Muscle of back (tissue), 11 donors: Measurements from ENCODE around the gene AGPAT1. TPM values are rescaled to one million over a fixed set of nuclear protein-coding genes. Genes with fewer than 3 reads are reported as not detected.
"Not testable (repeated sequence)": the region's sequence is repeated elsewhere in the genome, so short reads cannot be mapped to it uniquely, and the experiment has no call there.

Experiments
- DNase-seq, 3 donors: peaks; one replicate each; pipeline versions ENCODE4 v3.0.0 to v3.0.0-alpha.2; 2013
- polyA plus RNA-seq, 10 donors: library from polyadenylated mRNA; unstranded; fragments of 120-200 nt; gene quantifications; one replicate each; pipeline ENCODE4 v1.2.1, GENCODE V29; 2013; ENCODE audit not compliant: insufficient read length in 10 of 10

The AGPAT1 gene
- polyA plus RNA-seq, 10 donors = 55.3 to 64.3 (median 59.1) TPM

DNA sequence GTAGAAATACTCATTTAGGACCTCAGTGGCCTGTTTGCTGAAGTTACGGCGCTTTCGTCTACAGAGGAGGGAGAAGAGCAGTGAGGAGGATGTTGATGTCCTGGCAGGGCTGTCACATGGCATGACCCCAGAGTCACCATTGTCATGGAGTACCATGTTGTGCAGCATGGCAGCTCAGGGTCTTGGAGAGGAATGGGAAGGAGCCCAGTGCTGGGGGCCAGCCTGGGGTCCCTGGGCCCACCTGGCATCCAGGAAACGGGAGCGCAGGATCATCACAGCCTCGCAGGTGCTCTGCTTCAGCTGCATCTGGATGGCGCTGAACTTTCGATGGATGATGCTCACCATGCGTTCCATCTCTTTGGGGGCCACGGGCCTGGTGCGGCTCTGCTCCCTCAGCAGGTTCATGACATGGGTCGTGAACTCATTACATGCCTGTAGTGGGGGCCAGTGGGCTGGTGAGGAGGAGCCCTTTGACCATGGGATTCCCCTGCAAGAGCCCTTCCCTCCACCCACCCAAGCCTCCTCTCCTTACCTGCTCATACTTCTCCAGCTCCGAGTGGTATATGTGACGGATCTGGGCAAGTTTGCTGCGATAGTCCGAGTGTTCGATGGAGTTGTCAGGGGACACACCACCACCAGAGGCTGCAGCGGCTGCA, 12.0 kb upstream of the AGPAT1 start:
- DNase-seq = not testable (repeated sequence)

DNA sequence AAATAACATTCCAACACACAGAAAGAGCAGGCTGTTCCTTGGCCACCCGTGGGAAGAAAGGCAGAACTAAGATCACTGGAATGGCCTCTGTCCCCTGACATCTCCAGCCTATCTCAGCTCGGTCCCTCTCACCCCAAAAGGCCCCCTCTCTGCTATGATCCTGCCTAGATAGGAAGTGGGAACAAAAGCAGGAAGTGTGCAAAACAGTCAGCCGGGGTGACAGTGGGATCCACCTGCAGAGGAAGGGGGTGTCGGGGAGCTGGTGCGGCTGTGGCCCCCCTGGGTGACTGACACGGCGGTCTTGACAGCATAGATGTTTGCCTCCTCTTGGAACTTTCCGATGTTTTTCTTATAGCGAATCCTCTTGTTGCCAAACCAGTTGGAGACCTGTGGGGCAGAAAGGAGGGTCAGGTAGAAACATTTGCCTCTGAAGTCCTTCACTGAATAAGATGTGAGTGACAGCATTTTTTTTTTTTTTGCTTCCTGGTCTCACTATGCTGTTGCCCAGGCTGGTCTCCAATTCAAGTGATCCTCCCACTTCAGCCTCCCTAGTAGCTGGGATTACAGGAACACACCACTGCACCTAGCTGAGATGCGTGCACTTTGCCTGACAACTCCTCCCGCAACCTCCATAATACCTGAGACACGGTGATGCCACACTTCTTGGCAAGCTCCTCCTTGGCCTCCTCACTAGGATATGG, 11.3 kb upstream of the AGPAT1 start:
- no peak for DNase-seq

DNA sequence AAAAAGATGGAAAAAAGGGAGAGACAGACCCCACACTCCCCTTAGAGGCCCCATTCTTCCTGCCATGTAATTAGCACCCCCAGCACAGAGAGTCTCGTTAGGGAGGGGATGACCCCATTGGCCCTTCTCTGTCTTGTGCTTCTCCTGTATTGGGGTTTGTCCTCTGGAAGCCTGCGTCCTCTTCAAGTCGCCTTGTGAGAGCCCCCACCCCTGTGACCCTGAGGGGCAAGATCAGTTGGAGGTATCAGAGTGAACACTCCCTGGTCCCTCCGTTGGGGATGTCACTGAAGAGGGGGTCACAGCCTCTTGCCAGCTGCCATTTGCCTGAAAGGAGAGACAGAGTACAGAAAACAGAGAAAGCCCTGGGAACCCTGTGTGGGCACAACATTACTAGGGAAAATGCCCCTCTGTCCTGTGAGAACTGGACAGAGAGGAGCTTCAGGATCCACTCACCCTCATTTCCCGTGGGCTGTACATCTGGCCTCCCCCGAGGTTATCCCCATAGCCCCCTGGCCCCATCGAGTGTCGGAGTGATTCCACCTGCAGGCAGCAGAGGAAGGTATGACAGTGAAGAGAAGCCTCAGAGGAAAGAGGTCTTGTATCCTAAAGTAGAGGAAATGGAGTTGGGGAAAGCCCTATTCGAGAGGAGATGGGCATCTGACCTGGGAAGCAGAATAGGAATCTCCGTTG, 10.4 kb upstream of the AGPAT1 start:
- not testable (repeated sequence) for DNase-seq

DNA sequence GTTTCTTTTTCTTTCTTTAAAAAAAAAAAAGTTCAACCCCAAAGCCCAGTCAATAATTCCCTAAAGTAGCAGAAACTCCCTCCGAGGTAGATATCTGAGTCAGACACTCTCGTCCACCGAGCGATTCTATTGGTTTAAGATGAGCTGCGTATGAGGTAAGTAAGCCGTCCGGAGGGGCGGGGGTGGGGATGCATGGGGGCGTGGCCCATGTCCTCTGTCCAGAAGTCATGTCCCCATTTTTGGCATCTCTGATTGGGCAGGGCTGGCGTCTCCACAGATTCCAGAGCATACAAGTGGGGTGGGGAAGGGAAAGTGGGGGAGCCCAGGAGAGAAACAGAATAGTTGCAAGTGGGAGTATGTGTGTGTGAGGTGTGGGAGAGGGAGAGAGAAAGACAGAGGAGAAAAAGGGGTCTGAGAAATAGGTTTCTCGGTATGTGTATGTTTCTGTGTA, 9.8 kb upstream of the AGPAT1 start:
- peak; percentile 53 to 74 (median 71) for DNase-seq

DNA sequence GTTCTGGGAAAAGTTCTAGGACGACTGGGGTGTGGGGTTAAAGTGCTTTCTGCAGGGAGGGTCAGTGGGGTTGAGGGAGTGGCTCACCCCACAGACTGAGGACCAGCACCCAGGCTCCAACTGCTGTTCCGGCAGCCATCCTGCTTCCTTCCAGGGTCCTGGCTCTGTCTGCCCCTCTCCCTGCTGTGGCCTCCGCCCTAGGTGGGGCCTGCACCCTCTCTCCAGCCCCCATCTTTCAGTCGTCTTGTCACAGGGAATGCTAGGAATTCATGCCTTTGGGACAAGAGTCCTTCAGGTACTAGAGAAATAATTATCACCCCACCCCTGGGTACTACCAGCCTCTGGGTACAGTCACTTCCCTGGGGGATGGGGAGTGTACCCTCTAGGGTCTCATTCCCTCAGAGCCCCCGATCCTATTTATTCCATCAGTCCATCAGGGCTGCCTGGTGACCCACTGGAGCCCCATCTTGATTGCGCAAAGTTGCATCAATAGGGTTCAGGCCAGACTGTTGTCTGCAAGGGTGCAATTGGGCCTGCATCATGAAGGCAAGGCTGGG, 8.3 kb upstream of the AGPAT1 start, which contains the start of gene AGER:
TSS of gene AGER (minus strand) at position 170 of the 557 bp plus-strand sequence. CDS start at position 139, 31 bp downstream.
- no peak for DNase-seq

DNA sequence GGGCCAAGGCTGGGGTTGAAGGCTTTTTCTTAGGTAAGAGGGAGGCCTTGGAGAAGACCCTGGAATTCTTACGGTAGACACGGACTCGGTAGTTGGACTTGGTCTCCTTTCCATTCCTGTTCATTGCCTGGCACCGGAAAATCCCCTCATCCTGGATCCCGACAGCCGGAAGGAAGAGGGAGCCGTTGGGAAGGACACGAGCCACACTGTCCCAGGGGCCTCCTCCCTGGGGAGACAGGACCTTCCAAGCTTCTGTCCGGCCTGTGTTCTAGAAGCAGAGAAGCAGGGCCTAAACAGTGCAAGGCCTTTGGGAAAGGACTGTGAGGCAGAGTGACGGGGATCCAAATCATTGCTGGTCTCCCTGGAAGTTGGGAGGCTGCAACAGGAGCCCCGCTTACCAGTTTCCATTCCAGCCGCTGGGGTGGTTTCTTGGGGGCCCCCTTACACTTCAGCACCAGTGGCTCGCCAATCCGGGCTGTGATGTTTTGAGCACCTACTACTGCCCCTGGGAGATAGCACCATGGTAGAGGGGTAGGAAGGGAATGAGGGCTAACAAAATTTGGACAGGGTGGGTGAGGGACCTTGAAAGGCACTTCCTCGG, 7.7 kb upstream of the AGPAT1 start:
- DNase-seq = no peak

DNA sequence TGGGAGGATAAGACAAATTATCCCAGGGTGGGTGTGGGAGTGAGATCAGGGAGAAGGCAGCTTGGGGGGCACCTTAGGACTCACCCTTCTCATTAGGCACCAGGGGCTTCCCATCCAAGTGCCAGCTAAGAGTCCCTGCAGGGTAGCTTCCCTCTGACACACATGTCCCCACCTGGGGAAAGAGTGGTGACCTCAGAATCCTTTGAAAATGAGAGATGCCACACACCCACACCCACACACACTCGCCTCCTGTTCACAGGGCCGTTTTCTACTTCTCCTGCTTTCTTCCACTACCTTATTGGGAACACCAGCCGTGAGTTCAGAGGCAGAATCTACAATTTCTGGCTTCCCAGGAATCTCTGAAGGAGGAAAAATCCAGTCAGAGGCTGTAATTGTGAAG, 7.1 kb upstream of the AGPAT1 start:
- no peak for DNase-seq

DNA sequence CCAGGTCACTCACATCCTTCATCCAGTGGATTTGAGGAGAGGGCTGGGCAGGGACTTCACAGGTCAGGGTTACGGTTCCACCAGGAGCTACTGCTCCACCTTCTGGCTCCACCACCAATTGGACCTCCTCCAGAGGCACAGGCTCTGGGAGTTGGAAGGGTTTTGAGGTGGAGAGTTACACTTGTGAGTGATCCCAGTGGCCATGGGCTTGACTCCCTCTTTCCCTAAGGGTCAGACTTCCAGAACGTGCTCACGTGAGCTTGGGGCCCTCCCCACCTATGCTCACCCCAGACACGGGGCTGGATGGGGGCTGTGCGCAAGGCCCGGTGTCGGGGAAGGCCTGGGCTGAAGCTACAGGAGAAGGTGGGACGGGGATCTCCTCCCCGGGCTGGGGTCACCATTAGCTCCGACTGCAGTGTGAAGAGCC, 6.7 kb upstream of the AGPAT1 start:
- DNase-seq = no peak

DNA sequence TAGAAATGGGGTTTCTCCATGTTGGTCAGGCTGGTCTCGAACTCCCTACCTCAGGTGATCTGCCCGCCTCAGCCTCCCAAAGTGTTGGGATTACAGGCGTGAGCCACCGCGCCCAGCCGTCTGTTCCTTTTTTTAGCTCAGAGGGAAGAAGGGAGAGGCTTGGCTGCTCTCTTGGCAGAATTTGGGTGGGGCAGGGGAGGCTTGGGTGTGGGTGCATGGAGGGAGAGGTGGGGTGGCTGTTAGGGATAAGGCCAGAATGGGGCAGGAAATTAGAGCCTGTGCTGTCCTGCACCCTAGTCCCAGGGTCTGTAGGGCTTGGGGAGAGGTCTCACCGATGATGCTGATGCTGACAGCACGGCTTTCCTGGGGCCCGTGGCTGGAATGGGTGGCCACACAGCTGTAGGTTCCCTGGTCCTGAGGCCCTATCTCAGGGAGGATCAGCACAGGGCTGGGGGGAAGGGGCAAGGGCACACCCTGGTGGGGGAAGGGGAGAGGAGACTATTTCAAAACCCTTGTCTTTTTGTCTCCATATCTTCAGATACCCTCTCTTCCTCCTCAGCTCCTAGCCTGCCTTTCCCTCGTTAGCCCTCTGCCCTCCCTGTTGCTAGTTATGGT, 6.1 kb upstream of the AGPAT1 start:
- DNase-seq = no peak

DNA sequence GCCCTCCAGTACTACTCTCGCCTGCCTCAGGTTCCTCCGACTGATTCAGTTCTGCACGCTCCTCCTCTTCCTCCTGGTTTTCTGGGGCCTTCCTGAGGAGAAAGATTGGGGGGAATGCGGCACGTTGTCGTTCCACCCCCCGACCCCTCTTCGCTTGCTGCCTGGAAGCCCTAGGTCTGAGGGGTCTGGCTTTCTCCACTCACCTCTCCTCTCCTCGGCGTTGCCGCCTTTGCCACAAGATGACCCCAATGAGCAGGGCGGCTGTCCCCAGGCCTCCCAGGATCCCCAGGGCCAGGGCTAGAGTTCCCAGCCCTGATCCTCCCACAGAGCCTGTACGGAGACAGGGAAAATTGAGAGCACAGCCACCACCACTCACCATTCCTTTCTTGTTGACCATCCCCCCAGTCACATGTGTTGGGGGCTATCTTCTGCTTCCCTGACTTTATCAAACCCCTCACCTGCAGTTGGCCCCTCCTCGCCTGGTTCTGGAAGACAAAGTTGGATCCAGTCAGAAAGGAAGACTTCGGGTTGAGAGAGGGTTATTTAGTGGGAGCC, 5.3 kb upstream of the AGPAT1 start:
- DNase-seq = no peak

DNA sequence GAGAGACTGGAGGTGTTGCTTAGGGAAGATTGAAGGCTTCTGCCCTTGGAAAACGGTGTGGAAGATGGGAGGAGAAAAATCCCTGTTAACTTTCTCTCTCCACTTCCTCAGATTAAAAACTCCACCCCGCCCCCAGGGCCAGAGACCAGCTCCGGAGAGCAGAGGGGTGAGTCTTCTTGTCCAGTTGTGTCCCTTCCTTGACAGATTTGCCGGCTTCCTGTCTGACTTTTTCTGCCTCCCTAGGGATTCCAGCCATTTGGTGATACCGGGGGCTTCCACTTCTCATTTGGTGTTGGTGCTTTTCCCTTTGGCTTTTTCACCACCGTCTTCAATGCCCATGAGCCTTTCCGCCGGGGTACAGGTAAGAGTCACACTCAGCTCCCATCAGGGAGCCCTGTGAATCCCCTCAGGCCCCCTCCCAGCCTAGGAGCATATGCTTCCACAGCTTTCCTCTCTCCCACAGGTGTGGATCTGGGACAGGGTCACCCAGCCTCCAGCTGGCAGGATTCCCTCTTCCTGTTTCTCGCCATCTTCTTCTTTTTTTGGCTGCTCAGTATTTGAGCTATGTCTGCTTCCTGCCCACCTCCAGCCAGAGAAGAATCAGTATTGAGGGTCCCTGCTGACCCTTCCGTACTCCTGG, 4.0 kb upstream of the AGPAT1 start:
- no peak for DNase-seq

DNA sequence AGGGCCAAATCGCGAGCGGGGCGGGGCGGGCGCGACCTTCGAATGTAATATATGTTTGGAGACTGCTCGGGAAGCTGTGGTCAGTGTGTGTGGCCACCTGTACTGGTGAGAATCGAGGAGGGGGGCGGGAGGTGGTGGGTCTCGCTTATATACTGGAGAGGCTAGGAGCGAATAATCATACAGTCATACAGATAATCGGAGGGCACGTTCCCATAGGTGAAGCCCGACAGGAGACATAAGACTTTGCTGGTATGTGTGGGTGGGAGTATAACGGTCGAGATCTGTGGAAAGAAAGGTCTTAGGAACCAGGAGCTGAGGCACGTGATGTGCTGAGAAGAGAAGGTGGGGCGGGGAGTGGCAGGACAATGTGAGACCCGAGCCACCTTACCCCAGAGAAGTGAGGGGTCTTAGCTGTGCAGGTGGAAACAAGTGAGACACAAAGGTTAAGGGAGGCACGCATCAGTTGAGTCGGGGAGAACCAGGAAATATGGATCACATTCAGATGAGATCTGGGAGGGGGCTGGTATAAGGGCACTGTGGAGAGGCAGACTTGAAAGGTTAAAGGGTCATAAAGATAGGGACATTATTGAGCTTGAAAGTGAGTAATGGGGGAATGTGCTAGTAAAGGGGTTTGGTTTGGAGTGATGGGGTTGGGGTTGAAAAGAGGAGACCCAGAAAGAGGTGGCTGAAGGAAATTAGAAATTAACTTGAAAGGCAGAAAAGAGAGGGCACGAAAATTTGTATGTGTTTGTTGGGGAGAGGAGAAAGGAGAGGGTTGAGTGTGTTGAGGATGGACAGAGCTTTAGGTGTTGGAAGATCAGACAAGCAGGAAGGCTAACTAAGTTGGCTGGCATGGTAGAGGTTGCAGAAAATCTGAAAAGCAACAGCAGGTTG, 2.9 kb upstream of the AGPAT1 start:
- DNase-seq = peak in 1 of 3 donors; percentile 34

DNA sequence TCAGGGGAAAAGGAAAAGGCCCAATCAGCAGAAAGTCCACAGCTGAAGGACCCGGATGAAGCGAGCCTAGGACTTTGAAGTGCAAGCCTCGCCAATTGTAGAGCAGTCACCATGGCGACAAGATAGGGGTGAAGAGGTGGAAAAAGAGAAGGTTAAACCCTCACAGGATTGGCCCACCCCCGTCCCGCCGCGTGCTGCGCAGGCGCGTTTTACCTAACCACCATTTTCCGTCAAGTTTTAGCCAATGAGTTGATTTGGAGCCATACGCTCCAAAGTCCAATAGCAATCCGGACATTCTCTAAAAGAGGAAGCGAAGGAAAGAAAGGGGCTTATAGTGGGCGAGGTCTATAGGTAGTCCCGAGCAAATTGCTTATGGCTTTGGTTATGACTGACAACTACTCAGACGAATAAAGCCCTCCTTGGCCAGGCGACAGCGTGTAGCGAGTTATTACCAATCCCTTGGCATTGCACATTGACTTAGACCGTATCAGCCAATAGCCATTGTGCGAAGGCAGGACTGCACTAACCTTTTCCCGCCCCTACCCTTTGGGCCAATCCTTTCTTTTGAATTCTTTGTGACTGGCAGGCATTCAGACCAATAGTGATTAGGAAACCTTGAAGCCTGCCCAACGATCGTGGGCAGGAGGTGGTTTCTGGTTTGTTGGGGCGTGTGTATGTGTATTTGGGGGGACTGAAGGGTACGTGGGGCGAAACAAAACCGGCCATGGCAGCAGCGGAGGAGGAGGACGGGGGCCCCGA, 2.1 kb upstream of the AGPAT1 start, which contains the start of gene RNF5:
TSS of gene RNF5 (plus strand) at position 618 of the 759 bp plus-strand sequence. CDS start at position 725, 107 bp downstream.
- DNase-seq = peak; percentile 99 to 100 (median 100)

DNA sequence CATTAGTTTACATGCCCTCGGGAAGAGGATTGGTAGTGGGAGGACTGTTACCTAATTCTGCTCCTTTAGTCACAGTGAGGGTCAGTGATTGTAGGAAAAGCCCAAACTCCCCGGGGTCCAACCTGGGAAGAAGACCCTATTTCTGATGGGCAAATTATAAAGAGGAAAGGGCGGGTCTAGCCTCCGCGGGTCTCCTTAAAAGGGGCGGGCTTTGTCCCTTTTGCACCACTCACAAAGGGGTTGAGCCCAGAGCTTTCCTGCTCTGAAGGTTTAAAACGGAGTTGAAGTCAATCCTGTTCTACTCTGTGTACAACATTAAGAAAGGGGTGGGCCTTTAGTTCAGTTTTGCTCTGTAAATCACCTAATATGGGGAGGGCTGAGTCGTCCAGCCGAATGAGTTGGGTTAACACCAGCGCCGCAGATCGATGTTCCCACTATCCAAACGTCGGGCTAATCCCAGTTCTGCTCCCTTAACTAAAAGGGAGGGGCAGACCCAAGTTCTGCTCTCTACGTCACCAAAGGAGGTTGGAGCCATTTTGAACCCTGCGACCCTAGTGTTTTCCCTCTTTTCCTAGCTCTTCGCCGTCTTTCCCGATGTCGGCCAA, 1.4 kb upstream of the AGPAT1 start:
- no peak for DNase-seq

DNA sequence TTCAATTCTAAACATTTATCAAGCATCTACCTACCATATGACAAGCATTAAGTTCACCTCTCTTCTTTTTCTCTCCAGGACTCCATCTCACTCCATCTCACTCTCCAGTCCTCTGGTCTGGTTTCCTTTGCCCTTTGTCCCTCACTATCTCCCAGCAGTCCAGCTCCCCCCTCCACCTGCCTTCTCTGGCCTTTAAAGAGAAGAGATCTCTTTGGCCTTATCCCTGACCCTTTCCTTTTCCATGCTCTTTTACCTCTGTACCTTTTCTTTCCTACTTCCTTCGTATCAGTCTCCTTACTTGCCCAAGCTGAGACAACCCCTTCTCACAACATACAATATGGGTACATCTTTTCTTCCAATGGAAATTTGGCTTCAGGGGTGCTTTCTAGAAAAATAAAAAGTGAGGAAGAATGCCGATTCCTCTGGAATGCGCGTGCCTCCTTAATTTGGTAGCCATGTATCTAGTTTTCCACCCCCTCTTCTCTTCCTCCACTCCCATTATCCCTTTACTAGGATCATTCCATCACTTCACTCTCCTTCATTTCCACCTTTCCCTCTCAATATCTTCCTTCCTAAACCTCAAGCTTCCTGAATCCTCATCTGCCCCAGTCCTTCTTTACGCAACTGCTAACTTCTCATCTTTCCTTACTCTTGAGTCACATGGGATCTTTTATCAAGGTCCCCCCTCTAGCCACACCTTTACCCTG, 745 bp upstream of the AGPAT1 start:
- no peak for DNase-seq

DNA sequence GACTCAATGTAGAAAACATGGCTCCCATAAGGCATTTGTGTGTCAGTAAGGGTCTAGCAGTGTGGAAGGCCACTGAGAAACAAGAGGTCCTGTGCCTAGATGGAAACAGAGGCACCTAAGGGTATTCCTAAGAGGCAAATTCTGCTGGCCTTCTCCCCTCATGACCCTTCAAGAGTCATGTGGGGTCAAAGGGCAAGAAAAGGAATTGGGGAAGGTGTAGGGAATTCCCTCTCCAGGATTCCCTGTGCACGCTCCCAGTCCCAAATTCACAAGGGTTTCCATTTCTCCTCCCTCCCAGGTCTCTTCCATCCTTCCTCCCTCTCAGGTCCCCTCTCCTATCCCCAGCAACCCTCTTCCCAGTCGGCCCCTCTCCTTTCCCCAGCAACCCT, 568 bp downstream of the AGPAT1 start:
- no peak for DNase-seq

DNA sequence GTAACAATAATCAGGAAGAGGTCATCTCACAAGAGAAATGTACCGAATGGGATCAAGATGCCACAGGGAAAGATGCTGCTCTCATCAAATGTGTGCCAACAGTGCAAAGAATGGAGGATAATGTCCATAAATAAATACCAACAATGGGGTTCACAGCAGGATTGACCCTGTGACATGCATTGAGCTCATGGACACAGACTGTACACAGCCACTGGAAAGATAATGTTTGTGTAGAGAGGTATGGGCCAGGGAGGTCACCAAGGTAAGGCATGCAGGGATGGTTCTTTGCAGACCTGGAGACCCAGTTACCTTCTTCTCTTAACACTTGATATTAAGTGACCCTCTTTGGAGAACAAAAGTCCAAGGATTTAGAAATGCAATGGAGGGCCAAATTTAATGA, 1.5 kb downstream of the AGPAT1 start:
- DNase-seq = peak in 1 of 3 donors; percentile 0
